GM21529 (cell line): ENCODE results near the gene SYCP2L.
A peak's percentile ranks its signal among the peaks of the same experiment; 100 is the strongest.

Experiments used
- ATAC-seq: cut with Tn5 transposase; IDR thresholded peaks from one replicate; pipeline ENCODE4 v1.9.1; 2021; ENCODE audit not compliant: unreplicated experiment

SYCP2L gene

DNA sequence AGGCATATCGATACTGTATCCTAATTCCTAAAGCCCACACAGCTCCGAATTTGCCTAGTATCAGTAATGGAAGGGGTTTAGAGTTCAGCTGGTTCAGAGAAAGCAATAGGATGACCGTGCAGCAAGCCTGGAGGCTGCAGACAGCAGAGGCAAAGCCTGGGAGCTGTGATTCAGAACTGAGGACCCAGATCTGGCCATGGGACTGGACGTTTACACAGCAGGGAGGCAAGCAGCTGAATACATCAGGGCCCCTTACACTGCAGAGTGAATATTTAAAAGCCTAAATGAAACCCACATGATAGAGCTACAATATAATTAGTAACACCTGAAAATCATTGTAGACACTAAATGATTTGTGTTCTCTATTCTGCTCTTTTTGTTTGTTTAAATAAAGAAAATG, 119.2 kb downstream of the SYCP2L start:
- ATAC-seq = no peak

- no peak for ATAC-seq
These were observed 121.1 kb downstream of the SYCP2L start for GRCh38 chr6:11007715-11008608.

DNA sequence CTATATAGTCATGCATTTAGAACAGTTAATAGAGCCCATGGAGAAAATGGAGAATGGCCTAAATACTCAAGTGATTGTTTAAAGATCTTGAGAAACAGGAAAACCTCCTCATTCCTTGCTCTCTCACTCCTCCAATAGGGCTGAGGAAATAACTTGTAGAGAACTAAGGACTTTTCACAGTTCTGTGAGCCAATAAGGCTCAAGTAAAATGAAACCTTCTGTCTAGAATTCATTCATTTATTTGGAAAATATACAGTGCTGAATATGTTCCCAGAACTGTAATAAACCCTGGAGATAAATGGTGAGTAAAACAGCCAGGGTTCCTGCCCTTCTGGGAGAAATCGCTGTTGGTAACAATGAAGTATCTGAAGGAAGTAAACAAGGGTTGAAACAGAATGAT, 122.0 kb downstream of the SYCP2L start:
- ATAC-seq = no peak

- ATAC-seq = peak; percentile 71
These were observed 122.5 kb downstream of the SYCP2L start for GRCh38 chr6:11009353-11009752.

- no peak for ATAC-seq
These were observed 125.0 kb downstream of the SYCP2L start for GRCh38 chr6:11011787-11012234.

- ATAC-seq = no peak
These were observed 125.5 kb downstream of the SYCP2L start for GRCh38 chr6:11012295-11012754.

GRCh38 chr6:11012976-11013720, 126.3 kb downstream of the SYCP2L start:
- no peak for ATAC-seq

GRCh38 chr6:11013721-11014070, 126.8 kb downstream of the SYCP2L start:
- ATAC-seq = no peak

DNA sequence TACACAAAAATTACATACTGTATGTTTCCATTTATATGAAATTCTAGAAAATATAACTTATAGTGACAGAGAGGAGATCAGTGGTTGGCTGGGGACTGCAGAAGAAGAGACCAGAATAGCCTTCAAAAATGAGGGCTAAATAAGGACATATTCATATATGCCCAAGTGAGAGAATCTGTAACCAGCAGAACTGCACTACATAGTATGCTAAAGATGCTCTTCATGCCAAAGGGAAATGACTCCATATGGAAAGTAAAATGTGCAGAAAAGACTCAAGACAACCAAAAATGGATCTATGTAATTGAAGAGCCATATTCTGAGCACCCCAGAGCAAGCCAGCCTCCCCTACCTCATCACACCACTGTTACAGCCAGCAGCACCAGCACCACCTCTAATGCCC, 128.2 kb downstream of the SYCP2L start:
- no peak for ATAC-seq

- ATAC-seq = no peak
These were observed 129.6 kb downstream of the SYCP2L start for GRCh38 chr6:11016452-11016851.

DNA sequence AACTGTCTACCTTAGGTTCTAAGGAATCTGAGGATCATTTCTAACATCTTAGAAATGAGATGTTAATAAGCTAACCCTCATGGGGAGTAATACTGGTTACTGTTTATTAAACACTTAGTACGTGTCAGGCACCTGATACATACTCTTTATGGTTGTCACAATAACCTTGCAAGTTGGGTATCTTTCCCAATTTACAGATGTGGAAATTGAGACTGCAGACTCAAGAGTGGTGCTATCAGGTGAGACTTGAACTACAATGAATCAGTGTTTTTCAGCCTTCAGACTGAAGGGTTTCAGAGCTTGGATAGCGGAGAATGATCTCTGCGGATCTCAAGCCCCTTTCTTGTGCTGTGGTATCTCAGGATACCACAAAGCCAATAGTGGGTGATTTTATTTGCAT, 130.2 kb downstream of the SYCP2L start:
- ATAC-seq = no peak

DNA sequence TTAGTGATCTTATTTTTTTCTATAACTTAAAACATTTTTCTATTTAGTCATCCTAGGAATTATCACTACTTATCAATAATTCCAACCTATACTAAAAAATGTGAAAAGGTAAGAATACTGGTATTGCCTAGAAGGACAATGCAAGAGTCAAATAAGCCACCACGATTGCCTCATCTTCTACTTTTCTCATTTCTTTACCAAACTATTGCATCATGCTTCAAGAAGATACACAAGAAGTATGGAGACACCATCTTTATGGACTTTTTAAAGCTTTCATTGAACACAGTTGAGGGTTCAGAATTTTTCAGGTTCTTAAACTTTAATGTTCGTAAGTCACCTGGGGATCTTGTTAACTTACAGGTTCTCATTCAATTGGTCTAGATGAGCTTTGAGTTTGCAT, 131.4 kb downstream of the SYCP2L start:
- no peak for ATAC-seq

DNA sequence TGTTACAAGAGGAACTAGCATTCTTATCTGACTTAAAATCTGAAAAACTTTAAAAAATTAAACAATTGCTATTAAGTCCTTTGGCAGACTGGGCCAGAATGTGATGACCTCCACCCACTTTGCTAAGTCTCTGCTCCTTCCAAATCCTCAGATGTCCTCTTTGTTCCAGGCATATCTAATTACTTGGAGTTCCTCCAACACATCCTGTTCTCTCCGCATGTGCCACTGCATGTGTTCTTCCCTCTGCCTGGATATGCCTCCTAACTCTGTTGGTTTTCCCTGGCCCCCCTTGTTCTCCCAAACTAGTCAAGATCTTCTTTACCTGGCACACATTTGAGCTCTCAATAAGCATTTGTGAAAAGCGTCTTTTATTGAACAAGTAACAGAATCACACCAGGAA, 134.2 kb downstream of the SYCP2L start:
- no peak for ATAC-seq

GRCh38 chr6:11021714-11022113, 134.9 kb downstream of the SYCP2L start:
- ATAC-seq = no peak

DNA sequence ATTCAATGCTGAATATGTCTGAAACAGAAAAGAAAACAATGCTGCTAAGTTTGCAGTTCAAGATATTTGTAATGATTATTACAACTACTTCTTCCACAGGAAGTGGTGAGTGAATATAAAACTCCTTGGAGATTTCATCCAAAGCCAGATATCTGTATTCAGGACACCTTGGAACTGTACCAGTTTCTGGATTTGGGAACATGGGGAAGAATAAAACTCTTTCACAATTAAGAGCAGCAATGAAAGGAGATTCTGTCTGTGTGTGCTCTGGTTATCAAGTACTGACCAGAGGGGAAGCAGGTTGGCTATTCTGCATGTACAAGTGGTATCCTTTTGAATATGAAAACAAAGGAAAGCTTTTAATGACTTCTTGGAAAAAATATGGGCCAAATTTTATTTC, 136.2 kb downstream of the SYCP2L start:
- no peak for ATAC-seq
